Activated CD8-positive, alpha-beta memory T cell treated with anti-CD3 and anti-CD28 coated beads for 24 hours (primary cell): Measurements from ENCODE around the gene NUP58.
"Not testable (repeated sequence)": the region's sequence is repeated elsewhere in the genome, so short reads cannot be mapped to it uniquely, and the experiment has no call there.

ENCODE experiments used
- DNase-seq: peaks from one replicate; pipeline ENCODE4 v3.0.0-alpha.2; 2020

The NUP58 gene

GRCh38 chr13:25306671-25307464, 5.4 kb downstream of the NUP58 start:
- DNase-seq, result no peak

GRCh38 chr13:25310891-25311290, 9.5 kb downstream of the NUP58 start:
- DNase-seq, result no peak

- not testable (repeated sequence) for DNase-seq
Observed at GRCh38 chr13:25318946-25319345, 17.5 kb downstream of the NUP58 start.

DNA sequence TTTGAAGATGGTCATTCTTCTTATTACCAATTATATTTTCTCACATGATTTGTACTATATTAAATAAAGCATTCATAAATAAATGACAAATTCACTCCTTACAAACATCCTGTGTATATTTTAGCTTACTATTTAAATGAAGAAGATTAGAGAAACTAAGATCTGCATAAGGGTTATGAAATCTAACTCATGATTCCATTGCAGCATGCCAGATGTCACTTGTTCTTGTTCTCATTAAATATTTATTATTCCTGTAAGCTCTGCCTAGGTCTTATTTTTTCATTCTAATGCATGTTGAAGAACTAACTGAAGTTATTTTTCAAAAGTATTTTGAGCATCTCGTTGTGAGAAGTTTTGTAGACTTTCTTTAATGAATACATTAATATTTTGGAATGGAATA, 18.3 kb downstream of the NUP58 start:
- DNase-seq, result no peak

DNA sequence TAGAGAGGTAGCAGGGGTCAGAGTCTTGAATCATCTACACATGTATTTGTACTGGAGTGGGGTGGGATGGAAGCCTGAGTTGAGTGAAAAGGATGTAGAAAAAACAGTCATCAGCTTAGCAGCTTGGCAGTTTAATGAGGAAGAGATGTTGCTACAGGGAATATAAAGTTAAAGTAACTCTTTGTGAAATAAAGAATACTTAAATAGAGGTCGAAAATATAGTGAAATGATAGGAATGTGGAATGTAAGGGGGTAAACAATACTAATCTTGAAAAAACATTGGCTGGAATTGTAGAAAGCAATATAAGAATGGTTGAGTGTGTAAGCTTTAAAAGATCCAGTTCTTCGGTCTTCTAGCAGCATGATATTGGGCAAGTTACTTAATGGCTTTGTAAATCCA, 22.7 kb downstream of the NUP58 start:
- no peak for DNase-seq

DNA sequence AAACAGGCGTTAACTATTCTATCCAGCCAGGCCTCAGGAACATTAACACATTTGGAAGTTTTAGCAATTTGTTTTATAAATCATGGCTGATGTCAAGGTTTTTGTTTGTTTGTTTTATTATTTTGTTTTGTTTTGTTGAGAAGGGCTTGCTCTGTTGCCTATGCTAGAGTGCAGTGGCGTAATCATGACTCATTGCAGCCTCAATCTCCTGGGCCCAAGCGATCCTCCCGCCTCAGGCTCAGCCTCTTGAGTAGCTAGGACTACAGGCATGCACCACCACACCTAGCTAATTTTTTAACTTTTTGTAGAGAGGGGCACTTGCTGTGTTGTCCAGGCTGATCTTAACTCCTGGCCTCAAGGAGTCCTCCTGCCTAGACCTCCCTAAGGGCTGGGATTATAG, 28.3 kb downstream of the NUP58 start:
- DNase-seq, result no peak

DNA sequence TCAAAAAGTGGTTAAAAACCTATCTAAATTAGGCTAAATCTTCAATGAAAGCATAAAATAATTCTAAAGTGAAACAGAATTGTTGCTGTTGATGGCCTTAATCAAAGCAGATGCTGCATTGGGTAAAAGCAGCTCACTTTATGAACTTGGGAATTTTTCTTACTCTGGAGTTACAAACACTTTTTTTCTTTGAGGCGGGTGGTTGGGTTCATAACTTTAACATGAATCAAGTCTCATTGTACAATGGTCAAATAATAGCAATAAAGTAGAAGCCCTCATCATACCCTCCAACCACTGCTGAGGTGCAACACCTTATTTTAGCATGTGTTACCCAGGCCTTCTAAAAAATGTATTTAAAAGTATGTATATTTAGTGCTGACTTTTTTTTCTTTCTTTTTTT, 29.1 kb downstream of the NUP58 start:
- no peak for DNase-seq

- no peak for DNase-seq
Observed at GRCh38 chr13:25335856-25336255, 34.4 kb downstream of the NUP58 start.

- DNase-seq, result no peak
Observed at GRCh38 chr13:25345576-25345975, 44.2 kb downstream of the NUP58 start.

- DNase-seq, result no peak
Observed at GRCh38 chr13:25347151-25347550, 45.7 kb downstream of the NUP58 start.

GRCh38 chr13:25351404-25351803, 50.0 kb downstream of the NUP58 start:
- no peak for DNase-seq

- DNase-seq, result no peak
Observed at GRCh38 chr13:25352230-25352629, 50.8 kb downstream of the NUP58 start.

DNA sequence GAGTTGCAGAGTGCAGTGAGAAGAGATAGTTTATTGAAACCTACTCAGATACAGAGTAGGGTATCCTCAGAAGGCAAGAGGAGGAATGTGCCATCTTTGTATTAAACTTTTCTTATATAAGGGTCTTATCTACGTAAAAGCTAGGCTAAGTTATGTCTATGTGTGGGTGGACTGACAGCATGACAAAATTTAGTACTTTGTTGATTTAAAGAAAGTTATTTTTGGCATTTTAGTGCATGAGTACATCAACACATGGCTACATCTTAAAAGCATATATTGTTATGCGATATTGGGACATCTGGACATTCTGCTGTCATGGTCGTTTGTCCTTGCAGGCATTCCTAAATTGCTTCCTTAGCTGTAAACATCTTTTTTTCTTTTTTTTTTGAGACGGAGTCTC, 51.4 kb downstream of the NUP58 start:
- no peak for DNase-seq

GRCh38 chr13:25353344-25353743, 51.9 kb downstream of the NUP58 start:
- DNase-seq, result no peak

GRCh38 chr13:25354377-25354776, 53.0 kb downstream of the NUP58 start:
- DNase-seq, result no peak

GRCh38 chr13:25360443-25360842, 59.0 kb downstream of the NUP58 start:
- DNase-seq, result not testable (repeated sequence)

- no peak for DNase-seq
Observed at GRCh38 chr13:25365720-25366235, 64.4 kb downstream of the NUP58 start.

DNA sequence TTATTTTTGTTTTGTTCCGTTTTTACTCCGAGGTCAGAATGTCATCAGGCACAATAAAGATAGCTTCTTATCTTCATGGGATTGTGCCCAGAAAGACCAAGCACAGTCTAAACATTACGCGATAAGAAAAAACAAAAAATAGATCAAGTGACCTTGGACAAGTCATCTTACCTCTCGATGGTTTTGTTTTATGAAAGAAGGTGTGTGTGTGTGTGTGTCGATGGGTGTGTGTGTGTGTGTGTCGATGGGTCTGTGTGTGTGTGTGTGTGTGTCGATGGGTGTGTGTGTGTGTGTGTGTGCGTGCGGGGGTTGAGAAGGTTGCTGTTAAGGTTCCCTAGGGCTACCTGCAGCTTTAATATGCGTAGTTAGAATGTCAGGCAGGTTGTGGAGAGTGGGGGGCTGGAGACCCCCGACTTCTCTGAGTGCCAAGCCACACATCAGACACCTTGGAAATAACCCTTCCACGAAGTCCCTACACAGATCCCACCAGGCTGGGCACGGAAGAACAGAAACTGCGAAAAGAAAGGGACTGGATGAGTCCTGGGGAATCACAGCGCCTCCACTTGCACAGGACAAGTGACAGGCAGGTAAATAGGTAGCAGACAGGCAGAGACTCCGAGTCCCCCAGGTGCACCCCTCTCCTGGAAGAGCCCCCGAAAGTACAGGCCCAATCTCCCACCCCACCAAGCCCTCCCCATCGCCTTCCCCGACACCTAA, 69.9 kb downstream of the NUP58 start:
- DNase-seq, result no peak

DNA sequence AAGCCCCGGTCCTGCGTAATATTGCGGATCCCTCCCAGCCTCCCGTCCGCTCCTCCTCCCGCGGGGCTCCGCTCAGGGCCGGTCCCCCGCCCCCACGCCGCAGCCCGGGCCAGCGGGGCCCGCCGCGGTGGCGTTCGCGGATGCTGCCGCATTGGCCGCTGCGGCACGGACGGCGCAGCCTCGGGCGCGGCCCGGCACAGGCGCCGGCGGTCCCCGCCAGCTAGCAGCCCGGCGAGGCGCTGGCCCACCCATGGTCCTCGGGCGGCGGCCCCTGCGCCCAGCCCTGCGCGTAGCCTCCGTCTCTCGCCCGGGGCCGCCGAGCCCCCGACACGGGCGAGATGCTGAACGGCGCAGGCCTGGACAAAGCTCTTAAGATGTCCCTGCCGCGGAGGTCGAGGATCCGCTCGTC, 70.5 kb downstream of the NUP58 start, which contains the start of gene ATP8A2:
Gene ATP8A2, plus strand, starts transcription at position 100 of the 409 bp plus-strand sequence. Its CDS starts 239 bp downstream, at position 339.
- DNase-seq, result no peak

- DNase-seq, result no peak
Observed at GRCh38 chr13:25372284-25373081, 71.1 kb downstream of the NUP58 start.

DNA sequence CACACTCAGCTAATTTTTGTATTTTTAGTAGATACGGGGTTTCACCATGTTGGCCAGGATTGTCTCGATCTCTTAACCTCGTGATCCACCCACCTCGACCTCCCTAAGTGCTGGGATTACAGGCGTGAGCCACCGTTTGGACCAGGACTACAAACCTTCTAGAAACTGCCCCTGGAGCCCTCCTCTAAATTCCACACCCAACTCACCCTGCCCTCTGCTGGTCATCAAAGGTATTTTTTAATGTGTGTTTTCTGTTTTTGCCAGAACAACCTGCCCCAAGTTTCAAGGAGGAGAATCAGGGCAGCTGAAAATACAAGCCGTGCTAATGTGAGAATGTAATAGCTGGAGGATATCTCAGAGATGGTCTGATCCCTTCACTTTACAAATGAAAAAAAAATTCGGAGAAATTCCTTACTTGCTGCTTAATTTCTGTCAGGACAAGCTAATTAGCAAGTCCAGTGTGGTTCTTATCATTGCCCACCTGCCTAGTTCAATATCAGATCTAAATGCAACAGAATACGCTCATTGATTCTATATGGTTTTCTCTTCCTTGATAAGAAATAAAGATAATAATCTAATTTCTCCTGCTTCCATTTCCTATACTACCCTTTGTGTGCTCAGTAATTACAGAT, 74.4 kb downstream of the NUP58 start:
- DNase-seq, result no peak

- DNase-seq, result no peak
Observed at GRCh38 chr13:25377244-25377962, 76.0 kb downstream of the NUP58 start.
